A549 (cell line): ENCODE results near the gene BCR.

ENCODE experiments used
- CBX2 ChIP-seq: fragments of 200-600 bp; sonication (generic); IDR thresholded peaks from 2 replicates; pipeline ENCODE4 v1.6.1; 2016; ENCODE audit warnings: low read depth, mild to moderate bottlenecking, borderline replicate concordance
- CTCF ChIP-seq: fragments of >200 bp; sonication (Bioruptor Twin); formaldehyde crosslinking; IDR thresholded peaks from 3 replicates; pipeline ENCODE4 v1.5.1; 2016
- POLR2A ChIP-seq: IDR thresholded peaks from 2 replicates; pipeline ENCODE4 v1.6.1; 2012; ENCODE audit warnings: mild to moderate bottlenecking, low read length
- POLR2AphosphoS2 ChIP-seq: conservative IDR thresholded peaks from 2 replicates; pipeline ENCODE4 v1.6.1; 2012; ENCODE audit warnings: low read length, improper control_type of control experiment, inconsistent platforms
- REST ChIP-seq: fragments of 200-600 bp; sonication (generic); IDR thresholded peaks from 2 replicates; pipeline ENCODE4 v1.6.1; 2016; ENCODE audit warnings: antibody characterized with exemption, mild to moderate bottlenecking, moderate library complexity
- RNF2 ChIP-seq: fragments of 200-600 bp; sonication (generic); IDR thresholded peaks from 2 replicates; pipeline ENCODE4 v1.6.1; 2016; ENCODE audit warnings: low read depth, mild to moderate bottlenecking, antibody characterized with exemption, moderate library complexity, borderline replicate concordance

- TF ChIP-seq RNF2 (no peak), CBX2 (no peak), POLR2AphosphoS2 (no peak), POLR2A (no peak), CTCF (no peak), REST (no peak)
These were observed 52.8 kb downstream of the BCR start for GRCh38 chr22:23233084-23233531.
